GM12891 (cell line): Measurements from ENCODE around the gene TENM4.

ENCODE experiments used
- POLR2A ChIP-seq: IDR thresholded peaks from 2 replicates; pipeline ENCODE4 v1.6.1; 2011; ENCODE audit warnings: low read depth, low read length, control low read depth
- POLR2AphosphoS5 ChIP-seq: IDR thresholded peaks from 2 replicates; pipeline ENCODE4 v1.6.1; 2011; ENCODE audit warnings: low read depth, low read length, control low read depth
- TAF1 ChIP-seq: IDR thresholded peaks from 2 replicates; pipeline ENCODE4 v1.6.1; 2011; ENCODE audit warnings: low read depth, low read length, control low read depth

DNA sequence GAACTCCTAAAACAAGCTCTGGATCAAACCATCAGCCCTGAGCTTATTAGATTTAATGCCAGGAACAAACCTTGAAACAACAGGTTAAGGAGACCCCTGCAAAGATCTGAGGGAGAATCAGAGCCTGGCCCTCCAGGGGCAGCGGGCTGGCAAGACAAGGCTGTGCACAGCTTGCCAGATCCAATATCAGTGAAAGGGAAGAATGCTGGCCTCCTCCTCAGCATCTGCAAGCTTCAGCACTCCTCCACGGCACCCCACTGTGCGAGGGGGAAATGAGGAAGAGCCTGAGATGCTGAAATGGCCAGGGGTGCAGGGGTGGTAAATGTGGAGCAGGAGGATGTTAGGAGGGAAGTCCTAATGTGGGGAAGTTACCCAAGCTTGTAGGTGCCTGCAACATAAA lies 167.0 kb downstream of the TENM4 start:
- TF ChIP-seq POLR2A (no peak), POLR2AphosphoS5 (no peak), TAF1 (no peak)
